ENCODE data around the gene SYNPO2.

- TF ChIP-seq SIRT6 (IDR thresholded peaks at IDR 0.05; ENCODE audit: low read length) = no peak
- TF ChIP-seq JUND (IDR thresholded peaks at IDR 0.05; ENCODE audit: low read length) = no peak
- no peak for TF ChIP-seq EP300 (IDR thresholded peaks at IDR 0.05; ENCODE audit: borderline replicate concordance in 1 of 2, low read depth in 2 of 2, low read length in 2 of 2)
Observed at GRCh38 chr4:118910221-118910620, 21.6 kb downstream of the SYNPO2 start.

All from H1 (cell line).